ENCODE measurements around the gene TXNDC2.

DNA sequence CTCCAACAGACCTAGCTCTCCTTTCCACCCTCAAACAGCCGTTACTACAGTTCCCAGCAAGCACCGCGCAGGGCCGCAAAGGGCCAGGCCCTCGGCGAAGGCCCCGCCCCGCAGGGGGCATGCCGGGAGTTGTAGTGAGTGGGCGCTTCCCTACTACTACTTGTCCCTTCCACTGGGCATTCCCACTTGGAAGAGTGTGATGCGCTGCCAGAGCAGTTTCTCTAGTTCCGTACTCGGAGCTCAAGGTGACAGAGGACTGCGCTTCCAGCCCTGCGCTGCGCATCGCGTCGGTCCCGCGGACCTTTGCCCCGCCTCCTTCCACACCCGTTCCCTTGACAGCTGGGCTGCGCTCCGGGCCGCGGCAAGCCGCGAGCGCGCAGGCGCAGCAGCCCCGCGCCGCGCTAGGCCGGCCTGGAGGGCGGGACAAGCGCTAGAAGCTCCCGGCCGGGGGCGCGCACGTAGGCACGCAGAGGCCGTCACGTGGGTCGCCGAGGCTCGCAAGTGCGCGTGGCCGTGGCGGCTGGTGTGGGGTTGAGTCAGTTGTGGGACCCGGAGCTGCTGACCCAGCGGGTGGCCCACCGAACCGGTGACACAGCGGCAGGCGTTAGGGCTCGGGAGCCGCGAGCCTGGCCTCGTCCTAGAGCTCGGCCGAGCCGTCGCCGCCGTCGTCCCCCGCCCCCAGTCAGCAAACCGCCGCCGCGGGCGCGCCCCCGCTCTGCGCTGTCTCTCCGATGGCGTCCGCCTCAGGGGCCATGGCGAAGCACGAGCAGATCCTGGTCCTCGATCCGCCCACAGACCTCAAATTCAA is 28.0 kb downstream of the TXNDC2 start, which contains the start of gene VAPA:
- peak; percentile 99 for TF ChIP-seq POLR2A (IDR thresholded peaks at IDR 0.05)
- no peak for TF ChIP-seq CTCF (IDR thresholded peaks at IDR 0.05 in 4 of 5, conservative IDR thresholded peaks at IDR 0.05 in 1 of 5)
